Activated CD4-positive, alpha-beta T cell treated with anti-CD3 and anti-CD28 coated beads, Interleukin-2, amount 50 U/mL, for 1 hour (primary cell): ENCODE data around the gene LAMA4.
"Not testable (repeated sequence)": the region's sequence is repeated elsewhere in the genome, so short reads cannot be mapped to it uniquely, and the experiment has no call there.

ENCODE experiments used
- DNase-seq: peaks from one replicate; pipeline ENCODE4 v3.0.0-alpha.2; 2020

LAMA4 gene

DNA sequence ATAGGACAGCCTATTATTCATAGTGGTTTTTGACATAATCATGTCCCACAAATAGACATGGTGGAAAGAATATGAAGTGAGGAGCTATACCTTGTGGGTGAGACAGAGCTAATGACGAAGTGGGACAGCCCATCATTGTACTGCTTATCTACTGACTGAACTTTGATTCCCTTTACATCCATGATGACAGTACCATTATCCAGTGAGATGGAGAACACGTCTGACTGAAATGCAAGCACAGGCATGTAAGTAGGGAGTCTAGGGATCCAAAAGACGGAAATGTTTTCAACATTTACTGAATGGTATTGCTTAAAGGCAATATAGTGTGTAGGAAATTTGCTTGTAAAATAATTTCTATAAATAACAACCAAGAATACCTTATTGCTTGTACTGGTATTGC lies 123.5 kb downstream of the LAMA4 start:
- DNase-seq = no peak

DNA sequence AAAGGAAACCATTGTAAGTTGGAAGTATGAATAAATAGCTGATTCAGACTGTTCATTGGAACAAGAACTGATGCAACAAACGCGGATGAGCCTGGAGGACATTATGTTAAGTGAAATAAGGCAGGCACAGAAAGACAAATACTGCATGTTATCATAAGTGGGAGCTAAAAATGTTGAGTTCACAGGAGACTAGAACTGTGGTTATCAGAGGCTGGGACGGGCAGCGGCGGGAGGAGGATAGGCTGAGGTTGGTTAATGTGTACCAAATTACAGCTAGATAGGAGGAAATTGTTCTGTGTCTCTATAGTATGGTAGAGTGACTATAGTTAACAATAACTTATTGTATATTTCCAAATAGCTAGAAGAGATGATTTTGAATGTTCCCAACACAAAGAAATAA lies 126.2 kb downstream of the LAMA4 start:
- no peak for DNase-seq

DNA sequence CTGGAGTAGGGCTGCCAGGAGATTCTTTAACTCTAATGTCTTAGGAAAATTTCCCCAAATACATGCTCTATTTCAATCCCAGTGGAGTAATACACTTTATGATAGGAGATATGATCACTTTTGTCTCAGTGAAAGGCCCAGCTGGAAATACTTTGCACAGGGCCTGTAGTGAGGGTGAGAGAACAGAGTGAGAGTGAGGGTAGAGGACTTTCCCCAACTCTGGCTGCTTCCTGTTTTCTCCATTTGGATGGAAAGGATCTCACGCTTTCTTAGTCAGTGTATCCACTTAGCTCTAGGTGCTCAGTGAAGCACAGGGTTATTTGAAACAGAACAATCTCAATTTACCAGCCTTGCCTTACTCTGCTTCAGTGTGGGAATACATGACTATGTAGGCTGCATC lies 130.4 kb downstream of the LAMA4 start:
- DNase-seq = no peak

DNA sequence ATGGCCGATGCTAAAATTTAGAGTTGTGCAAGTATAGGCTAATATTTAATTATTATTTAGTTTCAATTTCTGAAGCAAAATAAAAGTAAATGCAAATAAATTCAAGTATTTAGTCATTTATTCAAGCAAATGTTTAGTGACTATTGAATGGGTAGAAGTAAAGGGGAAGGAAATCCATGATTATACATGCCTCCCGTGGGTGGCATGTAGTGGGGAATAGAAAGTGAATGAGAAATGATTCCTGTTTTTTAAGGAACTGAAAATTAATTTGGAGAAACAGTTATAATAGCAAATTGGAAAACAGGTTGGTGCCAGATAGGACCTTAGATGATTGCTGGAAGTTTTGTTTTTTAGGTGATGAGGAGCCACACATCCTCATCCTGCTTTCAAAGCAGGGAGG lies 131.6 kb downstream of the LAMA4 start:
- no peak for DNase-seq

DNA sequence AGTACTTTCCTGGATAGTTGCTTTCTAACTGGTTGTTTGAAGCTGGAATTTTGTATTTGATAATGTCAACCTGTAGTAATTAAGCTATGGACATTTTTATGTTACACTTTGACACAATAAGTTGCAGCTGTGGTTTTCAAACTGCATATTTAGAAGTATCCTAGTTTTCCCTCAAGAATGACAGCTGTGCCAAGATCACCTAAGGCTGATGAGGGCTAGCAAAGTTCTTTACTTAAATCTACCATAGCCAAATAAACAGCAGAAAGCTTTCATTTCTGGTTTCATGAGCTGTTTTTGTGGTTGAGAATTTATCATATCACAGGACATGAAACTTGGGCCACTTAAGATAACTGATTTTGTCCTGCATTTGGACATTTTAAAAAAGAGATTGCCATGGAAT lies 136.3 kb downstream of the LAMA4 start:
- DNase-seq = no peak

DNA sequence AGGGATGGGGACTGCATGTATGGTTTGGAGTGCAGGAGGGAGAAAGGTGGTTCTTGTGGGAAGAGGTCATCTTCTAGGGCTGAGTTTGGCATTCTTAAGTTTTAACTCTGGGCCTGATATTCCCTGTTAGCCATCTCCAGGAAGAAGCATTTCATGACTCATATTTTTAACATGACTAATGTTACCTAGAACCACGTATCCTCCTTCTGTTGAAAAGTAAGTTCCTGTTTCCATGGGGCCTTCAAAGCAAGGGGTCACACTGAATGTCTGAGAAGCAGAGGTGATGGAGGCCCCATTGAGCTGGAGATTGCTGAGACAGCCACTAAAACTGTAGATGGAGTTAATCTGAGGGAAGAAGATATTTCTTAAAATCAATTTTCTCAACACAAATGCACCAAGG lies 136.8 kb downstream of the LAMA4 start:
- DNase-seq = no peak

DNA sequence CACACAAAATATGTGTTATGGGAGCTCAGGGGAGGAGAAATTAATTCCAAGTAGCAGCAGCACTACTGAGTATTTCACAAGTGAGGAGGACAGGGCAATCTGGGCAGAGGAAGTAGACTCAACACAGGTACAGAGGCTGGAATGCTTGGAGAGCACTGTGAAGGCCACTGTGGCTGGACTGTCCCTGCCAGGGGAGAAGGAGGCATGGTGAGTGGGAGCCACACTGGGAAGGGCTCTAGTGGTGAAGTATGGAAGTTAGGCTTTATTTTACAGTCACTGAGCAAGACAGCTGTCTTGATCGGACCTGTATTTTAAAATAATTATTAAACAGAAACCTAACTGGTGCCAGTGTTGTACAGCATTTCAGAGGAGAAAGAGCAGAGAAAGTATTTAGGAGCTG lies 138.1 kb downstream of the LAMA4 start:
- no peak for DNase-seq

DNA sequence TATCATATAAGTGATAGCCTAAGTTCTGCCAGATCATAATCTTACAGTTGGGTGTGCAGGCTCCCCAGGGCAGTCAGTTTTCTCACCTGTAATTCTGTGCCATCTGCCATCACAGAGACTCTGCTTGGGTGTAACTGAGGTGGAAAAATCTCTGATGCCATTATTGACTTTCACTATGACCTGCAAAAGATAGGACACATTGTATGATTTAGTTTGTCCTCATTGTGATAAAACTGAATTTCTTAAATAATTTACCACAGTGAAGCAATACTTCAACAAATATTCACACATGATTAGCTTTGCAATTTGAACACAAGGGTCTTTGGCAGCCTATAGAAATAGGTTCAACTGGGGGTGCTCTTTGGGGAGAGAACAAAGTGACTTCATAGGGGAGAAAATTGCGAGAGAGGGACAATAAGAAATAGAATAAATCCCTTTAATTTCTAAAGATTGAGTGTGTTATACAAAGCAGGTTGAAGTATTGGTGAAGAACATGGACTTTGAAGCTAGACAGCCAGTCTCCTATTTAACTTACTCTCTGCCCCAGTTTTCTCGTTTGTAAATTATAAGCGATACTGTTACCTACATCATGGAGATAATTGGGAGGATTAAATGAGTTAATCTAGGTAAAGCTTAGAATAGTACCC lies 139.7 kb downstream of the LAMA4 start:
- DNase-seq = no peak

DNA sequence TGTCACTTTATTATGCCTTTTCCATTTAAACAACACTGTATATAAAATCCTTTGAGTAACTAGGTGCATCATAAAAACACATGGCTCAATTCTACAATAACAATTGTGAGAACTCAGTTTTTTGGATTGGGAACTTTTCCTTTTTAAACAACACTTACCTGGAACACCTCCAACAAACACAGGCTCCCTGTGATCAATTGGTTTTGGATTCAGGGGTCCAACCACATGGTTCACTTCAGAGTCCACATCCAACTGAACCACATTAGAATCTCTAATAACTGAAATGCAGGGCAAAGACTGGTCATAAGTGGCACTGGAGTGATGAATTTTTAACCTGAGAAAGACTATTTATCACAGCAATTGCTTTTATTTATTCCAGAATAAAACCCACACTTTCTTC lies 140.4 kb downstream of the LAMA4 start:
- DNase-seq = no peak

DNA sequence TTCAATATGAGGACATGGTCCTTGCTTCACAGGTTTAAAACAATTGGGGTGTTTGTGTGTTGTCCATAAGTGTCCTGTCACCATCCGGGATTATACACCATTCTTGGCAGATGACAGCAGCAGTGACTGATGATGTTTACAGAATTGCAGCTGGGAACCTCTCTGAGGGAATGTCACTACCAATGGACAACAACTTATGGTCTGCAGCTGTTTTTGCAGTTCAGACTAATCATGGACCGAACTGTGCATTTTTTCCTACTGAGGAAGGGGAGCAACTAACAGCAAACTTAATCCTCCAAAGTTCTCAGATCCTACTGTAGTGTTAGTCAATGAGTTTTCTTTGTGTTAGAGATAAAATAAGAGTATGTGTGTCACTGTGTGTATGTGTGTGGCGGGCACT lies 140.9 kb downstream of the LAMA4 start:
- no peak for DNase-seq

DNA sequence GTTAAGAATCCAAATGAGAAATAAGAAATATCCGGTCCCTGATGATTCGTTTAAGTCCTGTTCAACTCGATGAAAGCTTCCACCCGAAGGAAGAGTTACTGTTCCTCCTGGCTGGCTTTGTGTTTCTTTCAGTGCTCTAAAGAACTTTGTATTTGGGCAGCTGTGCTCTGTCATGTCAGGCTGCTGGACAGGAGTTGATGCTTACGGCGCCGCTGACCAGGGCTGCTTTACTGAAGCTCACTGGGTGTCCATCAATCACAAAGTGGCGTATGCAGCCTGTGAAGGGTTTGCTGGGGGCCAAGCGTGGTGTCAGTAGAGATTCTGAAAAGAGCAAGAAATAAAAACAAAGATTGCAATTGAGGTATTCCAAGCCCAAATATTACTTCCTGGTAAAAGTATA lies 145.1 kb downstream of the LAMA4 start:
- DNase-seq = no peak

DNA sequence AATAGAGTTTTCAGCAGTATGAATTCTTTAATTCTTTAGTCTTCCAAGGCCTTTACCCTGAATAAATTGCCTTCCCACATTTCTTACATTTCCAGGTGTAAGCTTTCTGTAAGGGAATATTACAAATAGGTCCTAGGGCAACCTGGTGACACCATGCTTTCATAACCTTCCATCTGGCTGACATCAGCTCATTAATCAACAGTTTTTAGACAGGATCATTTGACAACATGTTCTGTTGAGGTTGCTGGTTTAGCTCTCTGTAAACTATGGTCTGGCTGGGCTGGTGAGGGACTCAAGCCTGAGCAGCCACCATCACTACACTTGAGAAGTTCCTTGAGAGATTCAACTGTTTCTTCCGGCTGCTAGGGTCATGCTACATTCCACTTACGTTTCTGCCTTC lies 147.8 kb downstream of the LAMA4 start:
- no peak for DNase-seq

DNA sequence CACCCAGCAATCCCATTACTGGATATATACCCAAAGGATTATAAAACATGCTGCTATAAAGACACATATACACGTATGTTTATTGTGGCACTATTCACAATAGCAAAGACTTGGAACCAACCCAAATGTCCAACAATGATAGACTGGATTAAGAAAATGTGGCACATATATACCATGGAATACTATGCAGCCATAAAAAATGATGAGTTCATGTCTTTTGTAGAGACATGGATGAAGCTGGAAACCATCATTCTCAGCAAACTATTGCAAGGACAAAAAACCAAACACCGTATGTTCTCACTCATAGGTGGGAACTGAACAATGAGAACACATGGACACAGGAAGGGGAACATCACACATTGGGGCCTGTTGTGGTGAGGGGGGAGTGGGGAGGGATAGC lies 148.3 kb downstream of the LAMA4 start:
- not testable (repeated sequence) for DNase-seq

DNA sequence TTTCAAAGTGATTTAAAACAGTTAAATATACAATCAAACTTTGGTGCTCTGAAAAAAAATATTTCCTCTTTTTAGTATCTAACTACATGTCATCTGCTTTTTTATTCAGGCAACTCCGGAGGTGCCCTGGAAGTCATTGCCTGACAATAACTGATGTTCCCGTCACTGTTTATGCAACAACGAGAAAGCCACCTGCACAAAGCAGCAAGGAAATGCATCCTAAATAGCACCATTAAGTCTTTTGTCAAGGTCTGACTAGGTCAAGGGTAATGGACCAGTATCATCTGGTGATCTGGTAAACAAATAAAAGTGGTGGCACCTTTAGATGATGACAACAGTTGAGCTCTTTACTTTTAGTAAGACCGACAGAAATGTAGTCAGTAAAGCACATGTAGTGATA lies 153.8 kb downstream of the LAMA4 start:
- no peak for DNase-seq

DNA sequence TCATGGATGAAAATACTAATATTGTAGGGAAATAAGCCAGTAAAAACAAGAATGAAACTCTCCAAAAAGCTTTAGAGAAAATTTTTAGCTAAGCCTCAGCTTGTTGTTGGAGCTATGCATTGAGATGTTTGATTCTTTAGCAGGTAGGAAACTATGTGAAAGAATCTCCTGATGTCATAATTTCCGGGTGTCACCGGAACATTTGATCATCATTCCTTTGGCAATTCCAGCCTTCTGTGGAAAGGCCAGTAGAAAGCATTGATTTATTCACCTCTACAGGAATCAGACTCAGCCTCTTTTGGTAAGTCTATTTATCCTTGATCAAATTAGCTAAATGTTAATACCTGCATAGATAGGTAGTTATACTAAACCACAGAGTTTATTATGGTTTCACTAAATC lies 157.5 kb downstream of the LAMA4 start:
- DNase-seq = no peak

DNA sequence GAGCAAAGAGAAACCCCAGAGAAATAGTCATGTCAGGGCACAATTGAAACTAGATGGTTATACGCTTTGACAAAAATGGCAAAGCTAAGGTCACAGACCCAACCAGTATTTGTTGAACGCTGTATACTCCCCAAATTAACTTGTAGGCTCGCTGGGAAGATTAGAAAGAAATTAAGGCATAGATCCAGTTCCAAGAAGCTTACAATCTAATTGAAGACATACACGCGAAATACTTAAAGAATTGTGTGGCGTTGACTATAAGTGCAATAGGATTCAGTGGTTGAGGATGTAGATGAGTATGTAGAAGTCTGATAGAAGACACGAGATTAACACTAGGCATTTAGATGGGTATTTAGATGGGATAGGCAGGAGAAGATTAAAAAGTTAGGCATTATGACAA lies 166.5 kb downstream of the LAMA4 start:
- no peak for DNase-seq

DNA sequence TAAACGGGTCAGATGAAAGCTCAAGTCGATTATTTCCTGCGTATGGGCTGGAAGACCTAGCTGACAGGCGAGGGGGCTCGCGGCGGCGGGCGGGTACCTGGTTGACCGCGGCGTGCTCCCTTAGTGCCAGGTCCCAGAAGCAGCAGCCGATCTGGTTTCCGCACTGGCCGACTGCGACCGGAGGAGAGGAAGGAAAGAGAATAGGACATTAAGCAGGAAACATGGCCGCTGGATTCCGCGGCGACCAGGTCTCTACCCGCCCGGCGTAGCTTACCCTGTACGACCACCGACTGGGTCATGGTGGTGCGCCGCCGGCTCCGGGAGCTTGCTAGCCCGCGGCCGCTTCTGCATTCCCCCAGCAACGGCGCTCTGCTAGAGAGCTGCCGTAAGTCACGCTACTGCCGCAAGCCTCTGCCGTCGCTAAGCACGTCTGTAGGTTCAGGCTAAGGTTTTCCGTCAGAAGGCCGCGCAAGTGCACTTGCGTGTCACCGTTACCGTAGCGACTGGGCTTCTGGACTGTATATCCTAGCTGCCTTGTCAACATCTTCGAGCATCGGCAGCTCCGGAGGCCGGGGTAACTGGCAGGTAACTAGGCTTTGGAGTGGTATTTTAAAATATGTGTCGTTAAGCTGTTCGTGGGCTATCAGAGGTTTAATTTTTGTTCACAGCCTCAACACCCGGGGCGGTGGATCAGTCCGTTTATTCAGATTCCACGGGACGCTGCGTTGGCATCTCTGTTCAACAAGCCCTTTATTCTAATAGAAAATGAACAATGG lies 167.0 kb downstream of the LAMA4 start, which contains the start of the genes FAM229B and TUBE1:
Gene FAM229B (plus strand): TSS at position 456 of the 776 bp plus-strand sequence. CDS start 11,693 bp downstream, outside the sequence.
Gene TUBE1 (minus strand): TSS at position 347 of the 776 bp plus-strand sequence. CDS start 48 bp downstream, at position 299.
- peak; percentile 88 for DNase-seq

DNA sequence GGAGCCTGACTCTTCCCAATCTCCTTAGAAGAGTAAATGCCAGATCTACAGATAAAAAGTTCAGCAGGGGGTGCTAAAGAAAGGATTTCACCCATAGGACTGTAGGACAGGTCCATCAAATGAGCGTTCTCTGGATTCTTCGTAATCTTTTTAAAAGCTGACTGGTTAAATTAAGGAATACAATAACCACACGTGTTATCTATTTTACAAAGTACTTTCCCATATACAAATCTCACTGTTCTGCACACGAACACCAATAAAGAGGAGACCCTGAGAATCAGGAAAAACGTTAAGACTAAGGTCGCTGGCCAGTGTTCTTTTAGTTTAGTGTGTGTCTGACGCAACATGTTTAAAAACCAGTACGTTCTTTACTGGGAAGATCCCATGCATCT lies 167.6 kb downstream of the LAMA4 start:
- no peak for DNase-seq

DNA sequence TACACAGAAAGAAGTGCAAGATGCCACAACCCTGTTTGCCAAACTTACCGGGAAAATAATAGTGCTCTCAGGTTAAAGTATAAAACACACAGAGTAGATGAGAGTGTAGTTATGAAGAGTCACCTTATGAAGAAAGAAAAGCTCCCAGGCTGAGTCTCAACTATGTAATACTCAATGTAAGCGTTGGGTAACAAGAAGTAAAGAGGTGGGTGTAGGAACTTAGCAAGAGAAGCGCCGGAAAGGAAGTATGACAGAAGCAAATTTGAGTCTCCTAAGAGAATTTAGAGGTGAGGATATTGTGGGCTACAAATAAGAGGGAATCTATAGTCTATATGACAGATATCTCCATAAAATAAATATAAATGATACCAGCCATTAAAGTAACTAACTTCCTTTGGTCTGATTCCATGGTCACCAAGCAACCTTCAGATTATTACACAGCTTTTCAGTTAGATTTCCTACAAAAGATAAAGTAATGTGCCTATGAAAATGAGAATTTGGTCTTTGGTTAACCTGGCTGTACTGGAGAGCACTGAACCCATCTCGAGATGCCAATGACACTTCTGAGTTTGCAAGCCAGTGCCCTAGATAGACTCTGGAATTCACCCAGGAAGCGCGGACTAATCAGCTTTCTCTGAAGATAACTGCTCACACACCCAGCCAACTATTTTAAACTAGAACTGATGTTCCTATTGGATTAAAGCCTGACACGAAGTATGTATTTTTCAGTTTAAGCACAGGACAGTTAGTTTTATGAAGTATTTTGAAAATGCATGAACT lies 168.9 kb downstream of the LAMA4 start:
- no peak for DNase-seq

DNA sequence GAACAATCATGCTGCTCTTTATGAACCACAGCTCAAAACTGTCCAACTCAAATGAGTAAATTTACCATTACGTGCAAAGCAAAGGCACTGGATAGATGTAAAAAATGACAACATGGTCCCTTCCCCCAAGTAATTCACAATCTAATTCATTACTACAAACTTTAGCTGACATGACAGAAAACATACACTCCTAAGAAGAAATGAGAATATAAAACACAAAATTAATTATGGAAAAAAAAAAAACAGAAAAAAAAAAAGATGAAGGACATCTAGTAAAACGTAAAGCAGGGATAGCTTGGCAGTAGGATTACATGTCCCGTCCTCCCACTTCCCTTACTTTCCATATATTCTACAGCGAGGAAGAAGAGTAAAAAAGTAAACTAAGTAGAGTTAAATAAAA lies 172.8 kb downstream of the LAMA4 start:
- DNase-seq = no peak

DNA sequence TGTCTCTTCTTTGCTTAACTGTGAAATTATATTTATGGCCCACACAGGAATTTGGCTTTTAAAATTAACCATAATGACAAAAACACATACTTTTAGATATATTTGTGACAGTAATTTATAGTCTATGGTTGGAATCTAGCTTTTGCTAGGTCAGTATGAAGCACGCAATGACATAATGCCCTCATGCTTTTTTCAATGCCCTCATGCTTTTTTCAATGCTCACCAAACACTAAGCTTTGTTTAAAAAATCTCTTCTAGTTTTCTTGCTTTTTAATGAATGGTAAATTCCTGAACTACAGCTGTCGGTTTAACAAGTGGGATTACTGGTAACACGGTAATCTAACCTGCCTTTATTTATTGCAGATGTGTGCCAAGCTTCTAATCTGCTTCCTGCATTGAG lies 187.8 kb downstream of the LAMA4 start:
- no peak for DNase-seq

DNA sequence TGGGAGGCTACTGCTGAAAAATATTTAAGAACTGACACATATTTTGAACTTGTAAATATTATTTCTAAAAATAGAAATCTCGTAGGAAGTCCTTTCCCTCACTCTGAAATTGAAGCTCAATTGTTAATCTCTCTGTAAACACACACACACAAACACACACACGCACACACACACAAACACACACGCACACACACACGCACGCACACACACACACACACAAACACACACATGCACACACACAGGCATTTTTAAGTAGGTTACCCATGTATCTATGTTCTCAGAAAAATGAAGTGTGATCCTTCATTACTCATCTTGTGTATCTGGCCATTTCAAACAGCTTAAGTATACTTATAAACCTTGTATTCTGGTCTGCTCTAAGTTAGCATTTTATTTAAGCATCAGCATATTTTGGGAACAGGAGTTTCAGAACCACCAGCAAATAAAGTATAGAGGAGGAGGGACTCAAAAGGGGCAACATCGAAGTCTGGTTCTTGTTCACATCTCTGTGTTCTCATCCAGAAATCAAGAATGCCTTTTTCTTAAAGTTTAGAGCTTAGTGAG lies 188.9 kb downstream of the LAMA4 start:
- DNase-seq = no peak

DNA sequence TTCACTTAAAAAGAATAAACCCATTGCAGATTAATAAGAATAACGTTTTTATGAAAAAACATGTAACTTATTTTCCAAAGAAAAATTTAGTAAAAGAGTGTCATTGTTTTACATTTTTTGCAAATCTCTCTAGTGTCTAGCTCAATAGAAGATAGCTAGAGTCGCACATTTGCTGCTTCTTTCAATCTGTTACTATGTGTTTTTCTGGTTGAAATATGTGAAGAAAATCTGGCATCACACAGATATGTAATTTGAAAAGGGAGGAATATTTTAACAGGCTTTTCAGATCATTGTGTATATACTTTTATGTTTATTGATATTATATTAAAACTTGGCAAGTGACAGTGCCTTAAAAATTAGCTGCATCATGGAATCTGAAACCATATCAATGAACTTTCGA lies 191.4 kb downstream of the LAMA4 start:
- no peak for DNase-seq

DNA sequence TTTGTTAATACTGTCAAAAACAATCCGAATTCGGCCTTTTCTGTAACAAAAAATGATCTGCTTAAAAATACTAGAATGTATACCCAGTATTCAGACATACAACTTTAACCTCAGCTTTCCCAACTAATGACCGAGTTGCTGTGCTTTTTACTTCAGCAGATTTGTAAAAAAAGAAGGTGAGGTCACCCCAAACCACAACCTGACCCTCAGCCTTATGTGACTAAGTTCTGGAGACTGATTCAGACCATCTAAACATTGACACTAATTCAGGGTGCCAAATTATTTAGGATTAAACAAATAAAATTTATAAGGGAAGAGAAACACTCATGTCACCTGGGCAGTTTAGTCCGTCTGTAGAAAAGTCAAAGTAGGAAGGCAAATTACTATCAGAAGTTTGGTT lies 192.8 kb downstream of the LAMA4 start:
- DNase-seq = no peak
